ENCODE results near the gene KCNH8. TPM values are rescaled to one million over a fixed set of nuclear protein-coding genes. Genes with fewer than 3 reads are reported as not detected.

Gene KCNH8
- total RNA-seq, 1 experiment from 2014 or later = 0.12 TPM

GRCh38 chr3:19216669-19217337, 68.5 kb downstream of the KCNH8 start:
- DNase-seq (ENCODE audit: low read depth, low spot score) (no peak), ATAC-seq (no peak)
- intact Hi-C loops (cut with micrococcal nuclease) = no loop called here
- no TSS peak for BruUV-seq (replicated peaks)
- Histone ChIP-seq H4K20me1 (ENCODE audit: insufficient read depth) (no peaks in the 10 kb centered on the region), H2AFZ (ENCODE audit: low read depth, low read length, poor library complexity, severe bottlenecking) (no peak overlapping the region), H3K9me3 (ENCODE audit: control insufficient read depth in 1 of 2, insufficient read depth in 1 of 2, low read depth in 1 of 2, low read length in 2 of 2) (peaks cover 3 to 4% of the 10 kb centered on the region in 2 experiments; a peak in 2 of 4 replicates), H3K27me3 (ENCODE audit: insufficient read depth, low read length) (no peaks in the 10 kb centered on the region), H3K36me3 (ENCODE audit: control insufficient read depth in 1 of 2, insufficient read depth in 2 of 2, low read length in 2 of 2) (no peaks in the 10 kb centered on the region), H3K4me2 (ENCODE audit: low read length) (no peak overlapping the region), H3K27ac (ENCODE audit: low read depth, low read length) (no peak overlapping the region), H3K4me1 (ENCODE audit: control insufficient read depth in 1 of 2, insufficient read depth in 2 of 2, low read length in 2 of 2) (no peaks in the 10 kb centered on the region), H3K4me3 (replicated peaks in 1 of 2; ENCODE audit: low read depth in 1 of 2, low read length in 2 of 2) (no peak overlapping the region), H3K9me2 (ENCODE audit: insufficient read depth) (no peaks in the 10 kb centered on the region), H3K79me2 (ENCODE audit: insufficient read depth, low read length) (no peaks in the 10 kb centered on the region), H3K9ac (ENCODE audit: low read length) (no peak overlapping the region)
- POLR2A ChIA-PET = no interaction called here
- CTCF ChIA-PET = no interaction called here
- TF ChIP-seq ZFX (IDR thresholded peaks at IDR 0.05) (no peak), SP1 (IDR thresholded peaks at IDR 0.05; ENCODE audit: low read depth) (no peak), FOSL1 (IDR thresholded peaks at IDR 0.05; ENCODE audit: low read depth) (no peak), CBX3 (IDR thresholded peaks at IDR 0.05; ENCODE audit: low read depth) (no peak), YY1 (IDR thresholded peaks at IDR 0.05; ENCODE audit: extremely low read depth, insufficient replicate concordance, low read depth, low read length) (no peak), SIN3A (IDR thresholded peaks at IDR 0.05; ENCODE audit: low read depth) (no peak), POLR2A (IDR thresholded peaks at IDR 0.05; ENCODE audit: borderline replicate concordance, extremely low read depth, insufficient read depth, insufficient read length) (no peak)
- TF ChIP-seq, protein P1, sequence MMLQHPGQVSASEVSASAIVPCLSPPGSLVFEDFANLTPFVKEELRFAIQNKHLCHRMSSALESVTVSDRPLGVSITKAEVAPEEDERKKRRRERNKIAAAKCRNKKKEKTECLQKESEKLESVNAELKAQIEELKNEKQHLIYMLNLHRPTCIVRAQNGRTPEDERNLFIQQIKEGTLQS (IDR thresholded peaks at IDR 0.05) = no peak
- TF ChIP-seq, protein P2, sequence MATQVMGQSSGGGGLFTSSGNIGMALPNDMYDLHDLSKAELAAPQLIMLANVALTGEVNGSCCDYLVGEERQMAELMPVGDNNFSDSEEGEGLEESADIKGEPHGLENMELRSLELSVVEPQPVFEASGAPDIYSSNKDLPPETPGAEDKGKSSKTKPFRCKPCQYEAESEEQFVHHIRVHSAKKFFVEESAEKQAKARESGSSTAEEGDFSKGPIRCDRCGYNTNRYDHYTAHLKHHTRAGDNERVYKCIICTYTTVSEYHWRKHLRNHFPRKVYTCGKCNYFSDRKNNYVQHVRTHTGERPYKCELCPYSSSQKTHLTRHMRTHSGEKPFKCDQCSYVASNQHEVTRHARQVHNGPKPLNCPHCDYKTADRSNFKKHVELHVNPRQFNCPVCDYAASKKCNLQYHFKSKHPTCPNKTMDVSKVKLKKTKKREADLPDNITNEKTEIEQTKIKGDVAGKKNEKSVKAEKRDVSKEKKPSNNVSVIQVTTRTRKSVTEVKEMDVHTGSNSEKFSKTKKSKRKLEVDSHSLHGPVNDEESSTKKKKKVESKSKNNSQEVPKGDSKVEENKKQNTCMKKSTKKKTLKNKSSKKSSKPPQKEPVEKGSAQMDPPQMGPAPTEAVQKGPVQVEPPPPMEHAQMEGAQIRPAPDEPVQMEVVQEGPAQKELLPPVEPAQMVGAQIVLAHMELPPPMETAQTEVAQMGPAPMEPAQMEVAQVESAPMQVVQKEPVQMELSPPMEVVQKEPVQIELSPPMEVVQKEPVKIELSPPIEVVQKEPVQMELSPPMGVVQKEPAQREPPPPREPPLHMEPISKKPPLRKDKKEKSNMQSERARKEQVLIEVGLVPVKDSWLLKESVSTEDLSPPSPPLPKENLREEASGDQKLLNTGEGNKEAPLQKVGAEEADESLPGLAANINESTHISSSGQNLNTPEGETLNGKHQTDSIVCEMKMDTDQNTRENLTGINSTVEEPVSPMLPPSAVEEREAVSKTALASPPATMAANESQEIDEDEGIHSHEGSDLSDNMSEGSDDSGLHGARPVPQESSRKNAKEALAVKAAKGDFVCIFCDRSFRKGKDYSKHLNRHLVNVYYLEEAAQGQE (IDR thresholded peaks at IDR 0.05; ENCODE audit: low read depth) = no peak
- TF ChIP-seq, protein P3, sequence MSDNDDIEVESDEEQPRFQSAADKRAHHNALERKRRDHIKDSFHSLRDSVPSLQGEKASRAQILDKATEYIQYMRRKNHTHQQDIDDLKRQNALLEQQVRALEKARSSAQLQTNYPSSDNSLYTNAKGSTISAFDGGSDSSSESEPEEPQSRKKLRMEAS (IDR thresholded peaks at IDR 0.05) = no peak
- RAD21 ChIA-PET (ENCODE audit: low non-redundant PET in 1 of 2, low total read pairs in 2 of 2, uncharacterized antibody in 2 of 2, unreplicated experiment in 2 of 2) = no interaction called here

Data from HCT116 (cell line).